Urothelium cell line (cell line): Measurements from ENCODE around the gene DNAAF1.
"Not testable (repeated sequence)": the region's sequence is repeated elsewhere in the genome, so short reads cannot be mapped to it uniquely, and the experiment has no call there.

ENCODE experiments used
- DNase-seq: peaks from one replicate; pipeline ENCODE4 v3.0.0; 2011; ENCODE audit warnings: low spot score, mixed read lengths
- FAIRE-seq: peaks from 2 replicates; lab custom pipeline; 2011; peaks lifted over from hg19 to GRCh38; lab: Jason Lieb, UNC

Gene DNAAF1

GRCh38 chr16:84144859-84145639 is at the start of gene DNAAF1, which contains the start of gene HSDL1:
Gene DNAAF1, plus strand, starts transcription at chr16:84145308. Its CDS starts 133 bp downstream, at chr16:84145441.
Gene HSDL1, minus strand, starts transcription at chr16:84145177. Its CDS starts 13,856 bp downstream, at chr16:84131321.
- peak; percentile 91 for FAIRE-seq
- peak; percentile 98 for DNase-seq

GRCh38 chr16:84095466-84095865 is 49.6 kb upstream of the DNAAF1 start:
- DNase-seq (no peak), FAIRE-seq (no peak)

- DNase-seq (no peak), FAIRE-seq (no peak)
Measured at GRCh38 chr16:84096447-84097005, 48.6 kb upstream of the DNAAF1 start.

GRCh38 chr16:84098939-84099338 is 46.2 kb upstream of the DNAAF1 start:
- FAIRE-seq (no peak), DNase-seq (no peak)

- DNase-seq (no peak), FAIRE-seq (no peak)
Measured at GRCh38 chr16:84103678-84104077, 41.4 kb upstream of the DNAAF1 start.

- no peak for FAIRE-seq
- no peak for DNase-seq
Measured at GRCh38 chr16:84104231-84104630, 40.9 kb upstream of the DNAAF1 start.

- DNase-seq (no peak), FAIRE-seq (no peak)
Measured at GRCh38 chr16:84105301-84105815, 39.8 kb upstream of the DNAAF1 start.

- DNase-seq = no peak
- FAIRE-seq = no peak
Measured at GRCh38 chr16:84105948-84106740, 39.0 kb upstream of the DNAAF1 start.

GRCh38 chr16:84107921-84108320 is 37.2 kb upstream of the DNAAF1 start:
- DNase-seq (no peak), FAIRE-seq (no peak)

- FAIRE-seq (no peak), DNase-seq (no peak)
Measured at GRCh38 chr16:84109598-84110335, 35.3 kb upstream of the DNAAF1 start.

- DNase-seq = no peak
- no peak for FAIRE-seq
Measured at GRCh38 chr16:84110527-84110926, 34.6 kb upstream of the DNAAF1 start.

- DNase-seq (no peak), FAIRE-seq (no peak)
Measured at GRCh38 chr16:84111525-84111924, 33.6 kb upstream of the DNAAF1 start.

GRCh38 chr16:84111949-84112348 is 33.2 kb upstream of the DNAAF1 start:
- not testable (repeated sequence) for FAIRE-seq, DNase-seq

- DNase-seq (no peak), FAIRE-seq (no peak)
Measured at GRCh38 chr16:84115919-84116719, 29.0 kb upstream of the DNAAF1 start.

- peak; percentile 94 for FAIRE-seq
Measured at GRCh38 chr16:84116720-84117493, 28.2 kb upstream of the DNAAF1 start, which contains the start of gene MBTPS1. Gene MBTPS1, minus strand, starts transcription at chr16:84116942. Its CDS starts 15,159 bp downstream, at chr16:84101783.

GRCh38 chr16:84117494-84117843 is 27.6 kb upstream of the DNAAF1 start:
- DNase-seq (peak; percentile 40), FAIRE-seq (no peak)

More at GRCh38 chr16:84116720-84117493, 28.2 kb upstream of the DNAAF1 start, which contains the start of gene MBTPS1:
- DNase-seq = peak; percentile 99

- FAIRE-seq, DNase-seq: not testable (repeated sequence)
Measured at GRCh38 chr16:84118315-84118714, 26.8 kb upstream of the DNAAF1 start.

GRCh38 chr16:84119368-84119767 is 25.7 kb upstream of the DNAAF1 start:
- FAIRE-seq (no peak), DNase-seq (no peak)

- FAIRE-seq (no peak), DNase-seq (no peak)
Measured at GRCh38 chr16:84120023-84120422, 25.1 kb upstream of the DNAAF1 start.
